HG02571 (cell line): Measurements from ENCODE around the gene PXYLP1.

Source experiments
- ATAC-seq: cut with Tn5 transposase; IDR thresholded peaks from one replicate; pipeline ENCODE4 v1.9.1; 2021; ENCODE audit warnings: mild to moderate bottlenecking, moderate library complexity; ENCODE audit not compliant: unreplicated experiment

PXYLP1 gene

DNA sequence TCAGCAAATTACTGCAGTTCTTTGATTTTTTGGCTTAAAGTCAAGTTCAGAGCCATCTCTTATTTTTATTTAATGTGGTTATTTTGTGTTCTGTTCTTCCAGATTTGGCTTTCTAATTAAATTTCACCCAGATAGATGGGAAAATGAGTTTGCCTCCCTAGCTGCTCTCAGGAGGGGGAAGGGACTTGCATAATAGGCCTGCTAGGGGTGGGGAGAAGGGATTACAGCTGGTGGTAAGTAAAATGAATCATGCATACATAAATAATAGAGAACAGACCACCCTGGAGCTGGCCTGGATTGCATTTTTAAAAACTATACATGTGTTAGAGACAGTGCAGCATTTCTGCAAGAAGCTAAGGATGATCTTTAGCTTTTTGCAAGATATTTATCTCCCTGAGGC, 3.9 kb upstream of the PXYLP1 start:
- no peak for ATAC-seq

DNA sequence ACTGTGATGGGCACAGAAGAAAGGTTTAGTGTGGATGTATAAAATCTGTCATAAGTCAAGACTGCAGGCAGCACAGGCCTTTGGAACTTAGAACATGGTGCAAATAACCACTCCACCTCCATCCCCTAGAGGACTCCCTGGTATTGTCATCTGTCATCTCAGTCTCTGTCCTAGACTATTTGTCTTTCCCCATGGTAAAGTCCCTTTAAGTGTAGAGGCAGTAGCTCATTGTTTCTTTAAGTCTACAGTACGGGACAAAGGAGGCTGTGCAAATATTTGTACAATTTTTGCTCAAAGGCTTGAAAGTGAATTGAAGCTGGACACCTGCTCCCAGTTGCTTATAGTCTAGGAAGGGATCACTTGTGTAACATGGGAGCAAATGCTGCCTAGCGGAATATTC, 3.2 kb upstream of the PXYLP1 start:
- ATAC-seq: no peak

DNA sequence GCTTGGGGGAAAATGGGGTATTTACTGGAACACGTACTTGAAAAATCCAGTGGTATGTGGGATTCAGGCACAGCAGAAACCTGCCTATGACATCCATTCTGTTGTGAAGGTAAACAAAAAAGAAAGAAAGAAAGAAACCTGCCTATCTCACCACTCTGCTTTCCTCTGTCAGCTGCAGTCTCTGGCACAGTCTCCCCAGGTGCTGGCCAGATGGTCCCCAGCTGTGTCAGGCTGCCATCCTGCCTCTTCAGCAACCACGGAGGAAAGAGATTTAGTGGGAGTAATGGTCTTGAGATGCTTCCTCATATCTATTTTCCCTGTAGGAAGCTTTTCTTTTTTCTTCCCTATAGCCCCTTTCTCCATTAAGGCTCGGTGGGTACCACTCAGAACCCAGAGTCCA, 2.5 kb upstream of the PXYLP1 start:
- ATAC-seq: no peak

- ATAC-seq: no peak
These were observed 1.3 kb upstream of the PXYLP1 start for GRCh38 chr3:141230293-141230692.

DNA sequence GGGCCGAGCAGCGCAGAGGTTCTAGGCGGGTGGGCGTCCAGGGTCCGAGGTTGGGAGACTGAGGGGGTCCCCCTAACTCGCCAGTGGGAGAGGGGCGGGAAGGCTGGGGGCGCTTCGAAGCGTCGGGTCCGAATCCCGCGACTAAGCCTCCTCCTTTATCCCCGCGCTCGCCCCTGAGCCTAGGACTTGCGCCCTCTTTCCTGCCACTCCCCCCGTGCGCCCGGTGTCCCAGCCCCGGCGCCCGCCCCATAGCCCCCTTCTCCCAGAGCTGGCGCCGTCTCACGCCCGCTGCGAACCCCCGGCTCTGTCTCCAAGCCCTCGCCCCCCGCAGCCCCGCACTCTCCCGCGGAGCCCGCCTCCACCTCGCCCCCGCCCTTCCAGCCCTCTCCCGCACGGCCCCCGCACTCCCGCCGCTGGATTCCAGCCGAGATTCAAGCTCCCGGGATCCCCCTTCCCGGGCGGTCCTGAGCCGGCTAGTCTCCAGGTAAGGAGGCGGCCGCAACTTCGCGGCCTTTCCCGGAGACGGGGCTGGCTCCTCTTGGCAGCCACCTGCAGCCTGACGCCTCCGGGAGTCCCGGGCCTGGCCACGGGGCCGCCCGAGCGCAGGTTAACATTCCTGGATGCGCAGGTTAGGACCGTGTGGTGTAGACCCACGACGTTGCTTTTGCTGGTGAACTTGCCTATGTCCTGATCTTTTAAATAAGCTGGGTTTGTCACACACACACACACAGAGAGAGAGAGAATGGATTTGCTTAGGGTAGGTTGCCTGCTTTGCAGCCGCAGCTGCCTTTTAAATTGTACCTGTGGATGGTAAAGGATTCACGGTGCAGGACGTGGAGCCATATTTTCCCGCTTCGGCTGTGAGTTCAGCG, 563 bp downstream of the PXYLP1 start:
- ATAC-seq: peak; percentile 9

DNA sequence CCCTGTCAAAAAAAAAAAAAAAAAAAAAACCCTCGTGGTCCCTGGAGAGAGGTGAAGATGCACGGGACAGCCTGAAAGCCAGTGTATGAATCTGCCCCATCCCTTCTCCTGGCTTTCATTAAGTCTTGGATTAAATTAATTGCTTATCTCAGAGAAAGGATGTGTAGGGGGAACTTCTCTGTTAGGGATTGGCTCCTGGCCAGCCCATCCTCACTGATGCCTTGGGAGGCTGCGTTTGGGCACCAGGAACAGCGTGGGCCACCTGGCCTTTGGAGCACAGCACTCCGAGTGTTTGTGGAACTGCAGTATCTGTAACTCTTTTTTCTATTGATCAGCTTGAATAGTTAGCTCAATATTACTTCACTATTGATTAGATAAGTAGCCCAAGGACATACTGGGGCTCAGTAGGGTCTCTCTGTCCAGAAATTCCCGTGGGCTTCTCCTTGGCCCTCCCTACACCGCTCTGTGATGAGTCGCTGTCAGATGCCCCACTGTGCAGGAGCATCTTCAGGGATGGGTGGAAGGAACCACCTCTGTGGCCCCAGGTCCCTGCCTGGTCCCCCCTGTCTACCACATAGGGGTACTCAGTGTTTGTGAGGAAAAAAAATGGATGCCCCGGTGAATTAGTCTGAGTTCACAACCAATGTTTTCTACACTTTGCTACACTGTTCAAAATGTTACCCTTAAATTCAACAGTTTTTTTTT, 2.0 kb downstream of the PXYLP1 start:
- no peak for ATAC-seq

DNA sequence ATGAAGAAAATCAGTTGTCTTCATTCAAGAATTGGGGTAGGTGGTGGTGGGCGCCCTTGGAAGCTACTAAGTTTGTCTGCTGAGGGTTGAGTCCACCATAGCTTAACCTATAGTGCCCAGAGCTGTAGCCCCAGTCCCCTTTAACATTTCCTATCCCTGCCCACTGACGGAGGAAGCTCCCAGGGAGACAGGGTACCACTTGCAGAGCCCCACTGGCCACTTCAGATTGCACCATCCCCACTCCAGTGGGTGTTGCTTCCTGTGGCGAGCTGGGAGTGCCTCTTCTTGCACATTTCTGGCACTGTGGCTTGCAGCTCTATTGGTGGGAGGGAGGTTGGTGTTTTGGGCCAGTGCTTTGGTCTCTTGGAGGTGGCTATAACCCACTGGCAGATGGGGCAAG, 2.7 kb downstream of the PXYLP1 start:
- ATAC-seq: no peak

DNA sequence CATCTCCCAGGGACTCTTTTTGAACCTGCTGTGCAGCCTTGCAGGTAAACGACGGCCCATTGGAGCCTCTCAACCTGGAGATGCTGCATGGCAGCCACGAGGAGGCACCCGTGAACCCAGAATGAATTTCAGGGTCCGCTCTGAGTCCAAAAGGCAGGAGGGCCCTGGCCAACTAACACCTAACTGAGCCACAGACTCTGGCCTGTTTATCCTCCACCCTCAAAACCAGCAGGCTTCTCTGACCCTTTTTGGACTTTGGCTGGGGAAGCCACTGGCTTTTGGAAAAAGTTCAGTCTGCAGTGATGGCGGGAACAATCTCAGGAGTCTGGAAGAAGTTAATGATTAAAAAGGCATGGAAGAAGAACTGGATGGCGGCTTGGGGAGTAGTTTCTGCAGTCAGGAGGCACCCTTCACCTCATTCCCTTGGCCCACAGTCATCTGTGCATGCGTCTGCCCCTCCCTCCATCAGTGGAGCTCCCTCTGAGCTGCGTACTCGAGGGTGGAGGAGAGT, 4.1 kb downstream of the PXYLP1 start:
- no peak for ATAC-seq

GRCh38 chr3:141236361-141236760, 4.7 kb downstream of the PXYLP1 start:
- no peak for ATAC-seq

GRCh38 chr3:141237701-141238521, 6.3 kb downstream of the PXYLP1 start:
- ATAC-seq: no peak

GRCh38 chr3:141239511-141240281, 8.1 kb downstream of the PXYLP1 start:
- no peak for ATAC-seq

- no peak for ATAC-seq
These were observed 8.7 kb downstream of the PXYLP1 start for GRCh38 chr3:141240286-141240685.

GRCh38 chr3:141240687-141241615, 9.3 kb downstream of the PXYLP1 start:
- no peak for ATAC-seq

GRCh38 chr3:141241616-141242376, 10.2 kb downstream of the PXYLP1 start:
- ATAC-seq: no peak

GRCh38 chr3:141242377-141243092, 10.9 kb downstream of the PXYLP1 start:
- ATAC-seq: no peak

- ATAC-seq: no peak
These were observed 11.7 kb downstream of the PXYLP1 start for GRCh38 chr3:141243271-141243707.

GRCh38 chr3:141246224-141246957, 14.8 kb downstream of the PXYLP1 start:
- no peak for ATAC-seq
